ENCODE results near the gene CITED1. TPM values are rescaled to one million over a fixed set of nuclear protein-coding genes. Genes with fewer than 3 reads are reported as not detected.

Gene CITED1
- total RNA-seq, 1 donor from 2014 or later: not detected

DNA sequence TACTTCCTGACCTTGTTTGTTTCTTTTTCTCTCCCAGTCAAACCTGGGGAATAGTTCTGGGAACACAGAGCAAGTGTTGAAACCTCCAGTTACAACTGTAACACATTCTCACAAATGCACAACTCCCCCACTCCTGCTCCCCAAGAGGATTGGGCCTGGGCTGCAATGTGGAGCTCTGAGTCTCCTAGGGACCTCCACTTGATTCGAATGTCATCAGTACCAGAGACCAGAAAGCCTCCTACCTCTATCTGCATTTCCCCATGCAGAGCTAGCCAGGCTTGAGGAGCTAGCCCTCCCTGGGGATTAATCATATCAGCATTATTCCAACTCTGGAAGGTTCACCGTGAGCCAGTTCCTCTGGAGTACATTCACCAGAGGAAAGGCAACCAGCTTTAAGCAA is 41.7 kb upstream of the CITED1 start:
- Histone ChIP-seq H3K27ac (no peak overlapping the region), H3K4me3 (no peak overlapping the region), H3K27me3 (no peaks in the 10 kb centered on the region), H3K9me3 (no peaks in the 10 kb centered on the region), H3K36me3 (peaks cover 0 to 16% of the 10 kb centered on the region in 2 donors), H3K4me1 (no peaks in the 10 kb centered on the region)
- intact Hi-C loops (cut with DNase I): no loop called here
- TF ChIP-seq, protein P1, sequence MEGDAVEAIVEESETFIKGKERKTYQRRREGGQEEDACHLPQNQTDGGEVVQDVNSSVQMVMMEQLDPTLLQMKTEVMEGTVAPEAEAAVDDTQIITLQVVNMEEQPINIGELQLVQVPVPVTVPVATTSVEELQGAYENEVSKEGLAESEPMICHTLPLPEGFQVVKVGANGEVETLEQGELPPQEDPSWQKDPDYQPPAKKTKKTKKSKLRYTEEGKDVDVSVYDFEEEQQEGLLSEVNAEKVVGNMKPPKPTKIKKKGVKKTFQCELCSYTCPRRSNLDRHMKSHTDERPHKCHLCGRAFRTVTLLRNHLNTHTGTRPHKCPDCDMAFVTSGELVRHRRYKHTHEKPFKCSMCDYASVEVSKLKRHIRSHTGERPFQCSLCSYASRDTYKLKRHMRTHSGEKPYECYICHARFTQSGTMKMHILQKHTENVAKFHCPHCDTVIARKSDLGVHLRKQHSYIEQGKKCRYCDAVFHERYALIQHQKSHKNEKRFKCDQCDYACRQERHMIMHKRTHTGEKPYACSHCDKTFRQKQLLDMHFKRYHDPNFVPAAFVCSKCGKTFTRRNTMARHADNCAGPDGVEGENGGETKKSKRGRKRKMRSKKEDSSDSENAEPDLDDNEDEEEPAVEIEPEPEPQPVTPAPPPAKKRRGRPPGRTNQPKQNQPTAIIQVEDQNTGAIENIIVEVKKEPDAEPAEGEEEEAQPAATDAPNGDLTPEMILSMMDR (IDR thresholded peaks at IDR 0.05): no peak
- no peak for DNase-seq (ENCODE audit: low spot score in 2 of 2)

GRCh38 chrX:72346302-72346949 is 40.7 kb upstream of the CITED1 start:
- H3K4me3 ChIP-seq: no peak overlapping the region
- TF ChIP-seq, protein P1 (IDR thresholded peaks at IDR 0.05): no peak
- intact Hi-C loops (cut with DNase I): no loop called here
- no peaks in the 10 kb centered on the region for H3K4me1 ChIP-seq
- H3K36me3 ChIP-seq: peaks cover 0 to 12% of the 10 kb centered on the region in 2 donors
- H3K9me3 ChIP-seq: no peaks in the 10 kb centered on the region
- no peaks in the 10 kb centered on the region for H3K27me3 ChIP-seq
- DNase-seq (ENCODE audit: low spot score in 2 of 2): no peak
- H3K27ac ChIP-seq: no peak overlapping the region

DNA sequence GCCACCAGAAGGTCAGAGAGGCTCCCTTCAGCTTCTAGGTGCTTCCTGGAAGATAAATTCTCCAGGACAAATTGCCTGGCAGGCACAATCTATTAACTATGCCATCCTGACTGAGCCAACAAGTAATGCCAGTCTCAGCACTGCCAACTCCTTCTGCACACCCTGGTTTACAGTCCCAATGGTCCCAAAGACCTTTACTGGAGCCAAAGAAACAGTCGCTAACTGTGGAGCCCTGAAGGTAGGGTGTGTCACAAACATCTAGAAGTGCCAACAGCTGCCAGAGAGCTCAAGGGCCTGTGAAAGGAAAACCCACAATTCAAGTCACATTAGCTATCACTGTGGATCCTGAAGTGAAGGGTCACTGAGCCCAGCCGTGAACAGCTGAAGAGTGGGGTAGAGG is 34.9 kb upstream of the CITED1 start:
- no peaks in the 10 kb centered on the region for H3K4me1 ChIP-seq
- no peak for DNase-seq (ENCODE audit: low spot score in 2 of 2)
- intact Hi-C loops (cut with DNase I): no loop called here
- no peaks in the 10 kb centered on the region for H3K36me3 ChIP-seq
- H3K27me3 ChIP-seq: no peaks in the 10 kb centered on the region
- TF ChIP-seq, protein P1 (IDR thresholded peaks at IDR 0.05): no peak
- no peaks in the 10 kb centered on the region for H3K9me3 ChIP-seq
- no peak overlapping the region for H3K4me3 ChIP-seq
- H3K27ac ChIP-seq: no peak overlapping the region

DNA sequence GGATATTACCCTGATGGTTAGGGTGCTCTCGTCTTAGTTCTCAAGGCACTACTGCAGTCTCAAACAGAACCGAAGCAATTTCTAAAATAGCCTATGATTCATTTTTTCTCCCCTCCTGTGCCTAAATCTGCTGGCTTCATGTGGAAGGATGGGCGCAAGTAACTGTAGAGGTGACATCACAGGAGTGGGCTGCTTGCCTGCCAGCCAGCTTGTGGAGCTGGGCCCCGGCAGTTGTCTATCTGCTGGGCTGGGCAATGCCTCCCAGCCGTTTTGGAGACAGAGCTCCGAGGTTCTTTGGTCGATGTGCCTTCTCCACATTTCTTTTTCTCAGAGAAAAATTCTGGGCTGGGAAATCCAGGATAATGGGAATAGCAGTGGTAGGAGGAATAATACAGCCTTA is 34.3 kb upstream of the CITED1 start:
- Histone ChIP-seq H3K36me3 (no peaks in the 10 kb centered on the region), H3K4me3 (no peak overlapping the region), H3K4me1 (no peaks in the 10 kb centered on the region), H3K9me3 (no peaks in the 10 kb centered on the region), H3K27me3 (no peaks in the 10 kb centered on the region), H3K27ac (no peak overlapping the region)
- no peak for DNase-seq (ENCODE audit: low spot score in 2 of 2)
- intact Hi-C loops (cut with DNase I): no loop called here
- TF ChIP-seq, protein P1 (IDR thresholded peaks at IDR 0.05): no peak

- Histone ChIP-seq H3K9me3 (no peaks in the 10 kb centered on the region), H3K36me3 (no peaks in the 10 kb centered on the region), H3K4me1 (no peaks in the 10 kb centered on the region), H3K27me3 (no peaks in the 10 kb centered on the region), H3K4me3 (no peak overlapping the region), H3K27ac (no peak overlapping the region)
- intact Hi-C loops (cut with DNase I): no loop called here
- DNase-seq (ENCODE audit: low spot score in 2 of 2): no peak
- TF ChIP-seq, protein P1 (IDR thresholded peaks at IDR 0.05): no peak
These were observed 24.4 kb upstream of the CITED1 start for GRCh38 chrX:72330131-72330530.
